Measurements from ENCODE around the gene DYNLT4.
"Not testable (repeated sequence)": the region's sequence is repeated elsewhere in the genome, so short reads cannot be mapped to it uniquely, and the experiment has no call there.

The DYNLT4 gene

GRCh38 chr1:44828841-44829440 is 21.8 kb upstream of the DYNLT4 start:
- DNase-seq (ENCODE audit: low spot score), result no peak

GRCh38 chr1:44828003-44828651 is 21.0 kb upstream of the DYNLT4 start:
- DNase-seq (ENCODE audit: low spot score), result no peak

GRCh38 chr1:44827197-44828002 is 20.2 kb upstream of the DYNLT4 start:
- no peak for DNase-seq (ENCODE audit: low spot score)

- DNase-seq (ENCODE audit: low spot score), result no peak
Measured at GRCh38 chr1:44826375-44827196, 19.4 kb upstream of the DYNLT4 start.

- not testable (repeated sequence) for DNase-seq (ENCODE audit: low spot score)
Measured at GRCh38 chr1:44824392-44824791, 17.2 kb upstream of the DYNLT4 start.

GRCh38 chr1:44822981-44823451 is 15.9 kb upstream of the DYNLT4 start:
- no peak for DNase-seq (ENCODE audit: low spot score)

- DNase-seq (ENCODE audit: low spot score), result no peak
Measured at GRCh38 chr1:44822131-44822701, 15.1 kb upstream of the DYNLT4 start.

- DNase-seq (ENCODE audit: low spot score), result no peak
Measured at GRCh38 chr1:44821240-44821715, 14.1 kb upstream of the DYNLT4 start.

GRCh38 chr1:44820328-44821239 is 13.4 kb upstream of the DYNLT4 start:
- DNase-seq (ENCODE audit: low spot score), result no peak

- peak; percentile 82 for DNase-seq (ENCODE audit: low spot score)
Measured at GRCh38 chr1:44819608-44820327, 12.6 kb upstream of the DYNLT4 start.

- DNase-seq (ENCODE audit: low spot score), result no peak
Measured at GRCh38 chr1:44819196-44819607, 12.1 kb upstream of the DYNLT4 start.

- no peak for DNase-seq (ENCODE audit: low spot score)
Measured at GRCh38 chr1:44817771-44818495, 10.8 kb upstream of the DYNLT4 start.

GRCh38 chr1:44817307-44817706 is 10.2 kb upstream of the DYNLT4 start:
- DNase-seq (ENCODE audit: low spot score), result no peak

GRCh38 chr1:44815926-44816325 is 8.8 kb upstream of the DYNLT4 start:
- not testable (repeated sequence) for DNase-seq (ENCODE audit: low spot score)

- no peak for DNase-seq (ENCODE audit: low spot score)
Measured at GRCh38 chr1:44812822-44813543, 5.8 kb upstream of the DYNLT4 start.

GRCh38 chr1:44811234-44811633 is 4.1 kb upstream of the DYNLT4 start:
- DNase-seq (ENCODE audit: low spot score), result no peak

GRCh38 chr1:44810762-44811105 is 3.6 kb upstream of the DYNLT4 start:
- DNase-seq (ENCODE audit: low spot score), result not testable (repeated sequence)

- no peak for DNase-seq (ENCODE audit: low spot score)
Measured at GRCh38 chr1:44810101-44810761, 3.1 kb upstream of the DYNLT4 start.
